ENCODE results near the gene RUVBL1.

- TF ChIP-seq EZH2 (IDR thresholded peaks at IDR 0.05; ENCODE audit: low read length) (no peak), CTCF (optimal IDR thresholded peaks at IDR 0.05 in 1 of 3, IDR thresholded peaks at IDR 0.05 in 1 of 3, conservative IDR thresholded peaks at IDR 0.05 in 1 of 3; ENCODE audit: extremely low read depth in 1 of 3, insufficient read depth in 2 of 3, low read length in 3 of 3) (no peak)
Measured at GRCh38 chr3:128166971-128167453, 43.4 kb upstream of the RUVBL1 start.
